Liver (tissue), 9 donors: ENCODE results near the gene SMOC1. TPM values are rescaled to one million over a fixed set of nuclear protein-coding genes. Genes with fewer than 3 reads are reported as not detected.

Experiments used
- DNase-seq: peaks from one replicate; pipeline ENCODE4 v3.0.0-alpha.2; 2017; ENCODE audit warnings: low spot score
- H3K27ac ChIP-seq, 2 donors: one replicate each; pipeline ENCODE4 v1.7.0; 2013; ENCODE audit warnings: inconsistent platforms in 2 of 2, low read length in 2 of 2, control low read depth in 1 of 2, low read depth in 1 of 2, mild to moderate bottlenecking in 1 of 2
- H3K27me3 ChIP-seq, 4 donors: one replicate each; pipeline versions ENCODE4 v1.6.1 to v1.7.0; 2013; ENCODE audit warnings: low read length in 3 of 4, inconsistent platforms in 1 of 4, mild to moderate bottlenecking in 1 of 4, moderate library complexity in 1 of 4; ENCODE audit not compliant: control insufficient read depth in 4 of 4, insufficient read depth in 4 of 4
- H3K36me3 ChIP-seq, 4 donors: one replicate each; pipeline versions ENCODE4 v1.6.1 to v1.7.0; 2013; ENCODE audit warnings: low read length in 3 of 4, mild to moderate bottlenecking in 3 of 4, low read depth in 1 of 4, moderate library complexity in 1 of 4; ENCODE audit not compliant: control insufficient read depth in 4 of 4, insufficient read depth in 3 of 4
- H3K4me1 ChIP-seq, 4 donors: one replicate each; pipeline versions ENCODE4 v1.6.1 to v1.7.0; 2013; ENCODE audit warnings: low read length in 3 of 4, mild to moderate bottlenecking in 3 of 4, moderate library complexity in 1 of 4; ENCODE audit not compliant: control insufficient read depth in 4 of 4, insufficient read depth in 4 of 4
- H3K4me3 ChIP-seq, 3 donors: one replicate each; pipeline versions ENCODE4 v1.6.1 to v1.7.0; 2013; ENCODE audit warnings: low read length in 3 of 3, control low read depth in 1 of 3, low read depth in 1 of 3, mild to moderate bottlenecking in 1 of 3
- H3K9ac ChIP-seq, 2 donors: one replicate each; pipeline ENCODE4 v1.7.0; 2013; ENCODE audit warnings: low read length in 2 of 2, mild to moderate bottlenecking in 2 of 2, moderate library complexity in 2 of 2, control low read depth in 1 of 2, low read depth in 1 of 2
- H3K9me3 ChIP-seq, 4 donors: one replicate each; pipeline versions ENCODE4 v1.6.1 to v1.7.0; 2013; ENCODE audit warnings: low read length in 3 of 4; ENCODE audit not compliant: control insufficient read depth in 4 of 4
- CTCF ChIP-seq: fragments of 150-350 bp; IDR thresholded peaks from 2 replicates; pipeline ENCODE4 v1.5.1; 2017; ENCODE audit warnings: improper control_type of control experiment, low read depth, low read length; ENCODE audit not compliant: missing input control
- EGR1 ChIP-seq, 2 donors: IDR thresholded peaks; 2 replicates each; pipeline ENCODE4 v1.6.1; 2016 to 2018; ENCODE audit warnings: antibody characterized with exemption in 2 of 2, low read depth in 2 of 2
- FOXA2 ChIP-seq: IDR thresholded peaks from 2 replicates; pipeline ENCODE4 v1.6.1; 2016; ENCODE audit warnings: antibody characterized with exemption
- GABPA ChIP-seq, 2 donors: IDR thresholded peaks in 1 of 2; conservative IDR thresholded peaks in 1 of 2; 2 replicates each; pipeline ENCODE4 v1.6.1; 2016; ENCODE audit warnings: antibody characterized with exemption in 2 of 2, mild to moderate bottlenecking in 1 of 2, moderate library complexity in 1 of 2
- HNF4A ChIP-seq, 2 donors: conservative IDR thresholded peaks; 2 replicates each; pipeline ENCODE4 v1.6.1; 2016; ENCODE audit warnings: antibody characterized with exemption in 2 of 2, mild to moderate bottlenecking in 2 of 2
- JUND ChIP-seq, 2 donors: IDR thresholded peaks; 2 replicates each; pipeline ENCODE4 v1.6.1; 2016; ENCODE audit warnings: antibody characterized with exemption in 2 of 2
- NR2F2 ChIP-seq: IDR thresholded peaks from 2 replicates; pipeline ENCODE4 v1.6.1; 2016; ENCODE audit warnings: antibody characterized with exemption
- RAD21 ChIP-seq, 2 donors: IDR thresholded peaks; 2 replicates each; pipeline ENCODE4 v1.6.1; 2016; ENCODE audit warnings: antibody characterized with exemption in 2 of 2, mild to moderate bottlenecking in 2 of 2
- REST ChIP-seq: IDR thresholded peaks from 2 replicates; pipeline ENCODE4 v1.6.1; 2016; ENCODE audit warnings: antibody characterized with exemption, mild to moderate bottlenecking
- RXRA ChIP-seq, 2 donors: IDR thresholded peaks; 2 replicates each; pipeline ENCODE4 v1.6.1; 2017 to 2018; ENCODE audit warnings: antibody characterized with exemption in 2 of 2, mild to moderate bottlenecking in 1 of 2
- SP1 ChIP-seq: IDR thresholded peaks from 2 replicates; pipeline ENCODE4 v1.6.1; 2018; ENCODE audit warnings: antibody characterized with exemption, mild to moderate bottlenecking
- TAF1 ChIP-seq: conservative IDR thresholded peaks from 2 replicates; pipeline ENCODE4 v1.6.1; 2016; ENCODE audit warnings: antibody characterized with exemption, mild to moderate bottlenecking
- YY1 ChIP-seq: IDR thresholded peaks from 2 replicates; pipeline ENCODE4 v1.6.1; 2016; ENCODE audit warnings: antibody characterized with exemption, mild to moderate bottlenecking
- ZBTB33 ChIP-seq: IDR thresholded peaks from 2 replicates; pipeline ENCODE4 v1.6.1; 2016; ENCODE audit warnings: antibody characterized with exemption
- WGBS: extraction: QIAGEN DNeasy Blood & Tissue Kit; methylation state at CpG from one replicate; pipeline ENCODE4 v1.1.7; 2013; 5-methylcytosine and 5-hydroxymethylcytosine counted together
- polyA plus RNA-seq, 2 donors: library from polyadenylated mRNA; stranded (reverse) in 1 of 2; unstranded in 1 of 2; fragments of 200-250 nt in 1 of 2; fragments of >200 nt in 1 of 2; fragmentation: Nextera tagmentation in 1 of 2; extraction: Ambion mirVana in 1 of 2; gene quantifications; one replicate each; pipeline versions ENCODE4 v1.2.1 to v1.2.3, GENCODE V29; 2013 to 2015
- total RNA-seq, 2 donors: library from RNA; depleted of rRNA; stranded (reverse); fragments of >200 nt; gene quantifications; one replicate each; pipeline ENCODE4 v1.2.3, GENCODE V29; 2014
- TF ChIP-seq, protein P1 (sequence below): IDR thresholded peaks from 2 replicates; pipeline ENCODE4 v1.6.1; 2016; ENCODE audit warnings: antibody characterized with exemption
- TF ChIP-seq, protein P2 (sequence below): IDR thresholded peaks from 2 replicates; pipeline ENCODE4 v1.6.1; 2016; ENCODE audit warnings: antibody characterized with exemption
- donor health status: healthy.
- donor health status: healthy.
- donor health status: healthy.
- donor health status: healthy.
- donor health status: healthy.

SMOC1 gene
- total and polyA plus RNA-seq, 4 donors: 11.2 to 43.7 (median 27.4) TPM

DNA sequence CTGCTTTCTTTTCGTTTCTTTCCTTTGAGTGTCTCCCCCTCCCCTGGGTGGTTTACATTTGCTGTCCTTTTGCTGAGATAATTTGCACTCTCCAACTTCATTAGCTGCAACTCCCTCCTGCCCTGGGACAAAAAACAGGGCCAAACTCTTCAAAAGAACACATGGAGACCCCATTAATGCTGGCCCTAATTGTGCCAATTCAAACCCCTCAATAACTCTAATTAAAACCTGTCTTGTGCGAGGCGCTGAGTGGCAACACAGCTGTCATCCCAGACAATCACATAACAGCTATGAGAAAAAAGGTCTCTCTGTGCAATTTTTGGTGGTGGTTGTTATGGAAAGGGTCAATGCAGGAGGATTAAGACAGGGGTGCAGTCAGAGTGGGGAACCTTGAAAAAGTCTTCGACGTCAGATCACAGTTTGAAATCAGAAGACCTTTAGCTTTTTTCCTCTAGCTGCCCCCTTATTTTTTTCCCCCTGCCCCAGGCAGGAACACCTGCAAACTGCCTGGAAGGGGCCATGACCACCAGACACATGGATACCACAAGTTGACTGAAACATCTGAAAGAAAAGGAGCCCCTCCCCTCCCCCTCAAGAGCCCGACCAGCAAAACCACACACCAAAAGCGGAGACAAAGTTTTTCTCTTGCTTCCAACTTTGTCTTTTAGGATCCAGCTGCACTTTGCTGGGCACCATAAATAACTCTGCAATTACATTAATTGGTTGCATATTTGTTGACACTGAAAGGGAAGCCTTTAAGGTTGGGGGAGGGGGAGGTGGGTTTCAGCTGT lies 26.5 kb upstream of the SMOC1 start:
- Histone ChIP-seq H3K36me3 (no peaks in the 10 kb centered on the region), H3K9ac (no peak overlapping the region), H3K9me3 (no peaks in the 10 kb centered on the region), H3K4me3 (no peak overlapping the region), H3K27me3 (no peaks in the 10 kb centered on the region), H3K27ac (no peak overlapping the region), H3K4me1 (peaks cover 8 to 14% (median 10%) of the 10 kb centered on the region in 4 donors)
- TF ChIP-seq FOXA2 (no peak), NR2F2 (no peak), RAD21 (IDR thresholded peaks at IDR 0.05) (no peak), RXRA (IDR thresholded peaks at IDR 0.05) (no peak), ZBTB33 (no peak), YY1 (no peak), GABPA (IDR thresholded peaks at IDR 0.05 in 1 of 2, conservative IDR thresholded peaks at IDR 0.05 in 1 of 2) (no peak), REST (no peak), EGR1 (IDR thresholded peaks at IDR 0.05; ENCODE audit: low read depth in 2 of 2) (no peak), JUND (IDR thresholded peaks at IDR 0.05) (no peak), SP1 (no peak), HNF4A (conservative IDR thresholded peaks at IDR 0.05) (no peak), TAF1 (no peak)
- TF ChIP-seq, protein P1, sequence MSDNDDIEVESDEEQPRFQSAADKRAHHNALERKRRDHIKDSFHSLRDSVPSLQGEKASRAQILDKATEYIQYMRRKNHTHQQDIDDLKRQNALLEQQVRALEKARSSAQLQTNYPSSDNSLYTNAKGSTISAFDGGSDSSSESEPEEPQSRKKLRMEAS: no peak
- TF ChIP-seq, protein P2, sequence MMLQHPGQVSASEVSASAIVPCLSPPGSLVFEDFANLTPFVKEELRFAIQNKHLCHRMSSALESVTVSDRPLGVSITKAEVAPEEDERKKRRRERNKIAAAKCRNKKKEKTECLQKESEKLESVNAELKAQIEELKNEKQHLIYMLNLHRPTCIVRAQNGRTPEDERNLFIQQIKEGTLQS: no peak
- 89% methylated on average over 7 of the region's 7 CpGs for WGBS
- no peak for DNase-seq

DNA sequence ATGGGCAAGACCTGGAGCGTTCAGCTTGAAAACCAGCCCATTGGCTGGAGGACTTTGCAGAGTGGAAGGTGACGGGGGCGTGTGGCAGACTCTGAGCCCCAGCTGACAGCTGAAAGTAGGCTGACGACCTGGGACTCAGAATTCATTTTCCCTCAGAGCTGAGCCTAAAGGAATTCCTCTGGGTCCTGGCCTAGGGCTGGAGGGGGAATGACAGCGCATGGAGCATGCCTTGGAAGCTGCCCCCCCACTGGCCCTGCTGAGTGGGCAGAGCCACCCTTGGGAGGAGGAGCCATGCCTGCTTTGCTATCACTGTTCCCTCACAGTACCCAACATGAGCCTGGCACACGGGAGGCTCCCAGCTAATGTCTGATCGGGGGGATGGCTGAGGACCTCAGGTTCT lies 25.4 kb upstream of the SMOC1 start:
- no peak for DNase-seq
- Histone ChIP-seq H3K9me3 (no peaks in the 10 kb centered on the region), H3K36me3 (no peaks in the 10 kb centered on the region), H3K27me3 (no peaks in the 10 kb centered on the region), H3K4me1 (peaks cover 8 to 14% (median 10%) of the 10 kb centered on the region in 4 donors), H3K4me3 (no peak overlapping the region), H3K9ac (no peak overlapping the region), H3K27ac (no peak overlapping the region)
- TF ChIP-seq NR2F2 (no peak), HNF4A (conservative IDR thresholded peaks at IDR 0.05) (no peak), RAD21 (IDR thresholded peaks at IDR 0.05) (no peak), CTCF (no peak), JUND (IDR thresholded peaks at IDR 0.05) (no peak), FOXA2 (no peak), EGR1 (IDR thresholded peaks at IDR 0.05; ENCODE audit: low read depth in 2 of 2) (no peak), GABPA (IDR thresholded peaks at IDR 0.05 in 1 of 2, conservative IDR thresholded peaks at IDR 0.05 in 1 of 2) (no peak), ZBTB33 (no peak), YY1 (no peak), RXRA (IDR thresholded peaks at IDR 0.05) (no peak), TAF1 (no peak)
- TF ChIP-seq, protein P2: no peak
- WGBS: 93% methylated on average over 7 of the region's 7 CpGs
